Stomach (tissue), 4 donors: ENCODE results near the gene PCDHGA1.

Experiments
- EP300 ChIP-seq: sonication (generic); formaldehyde crosslinking; IDR thresholded peaks from one replicate; pipeline ENCODE4 v1.6.1; 2017; ENCODE audit warnings: antibody characterized with exemption
- POLR2A ChIP-seq, 4 donors: fragments of 450-650 bp; IDR thresholded peaks; one replicate each; pipeline ENCODE4 v1.6.1; 2016; ENCODE audit warnings: antibody characterized with exemption in 4 of 4, control low read depth in 2 of 4, mild to moderate bottlenecking in 1 of 4, moderate library complexity in 1 of 4
- TF ChIP-seq, protein P1 (sequence below), 7 experiments: fragments of 450-650 bp in 4 of 7; fragments of 200-600 bp in 3 of 7; sonication (generic) in 3 of 7; IDR thresholded peaks; one replicate each; pipeline ENCODE4 v1.5.1; 2016 to 2019; ENCODE audit warnings: antibody characterized with exemption in 7 of 7, control low read depth in 2 of 7, mild to moderate bottlenecking in 1 of 7

DNA sequence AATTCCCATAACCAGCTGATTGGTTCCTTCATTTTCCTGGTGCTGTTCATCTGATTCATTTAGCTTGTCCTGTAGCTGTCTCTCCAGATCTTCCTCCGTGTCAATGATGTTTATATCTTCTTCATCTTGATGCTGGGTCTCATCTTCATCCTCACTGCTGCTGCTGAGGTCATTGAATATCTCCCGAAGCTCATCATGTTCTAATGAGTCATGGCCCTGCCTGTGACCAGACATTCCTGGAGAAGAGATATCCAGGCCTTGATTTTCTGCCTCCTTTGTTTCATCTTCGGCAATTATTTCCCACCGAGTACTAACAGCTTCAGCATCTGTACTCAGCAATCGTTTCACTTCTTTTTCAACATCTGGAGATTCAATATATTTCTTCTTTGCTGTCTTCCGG is 11.1 kb upstream of the PCDHGA1 start:
- no peak for TF ChIP-seq EP300
- no peak for TF ChIP-seq POLR2A (IDR thresholded peaks at IDR 0.05)
- TF ChIP-seq, protein P1, sequence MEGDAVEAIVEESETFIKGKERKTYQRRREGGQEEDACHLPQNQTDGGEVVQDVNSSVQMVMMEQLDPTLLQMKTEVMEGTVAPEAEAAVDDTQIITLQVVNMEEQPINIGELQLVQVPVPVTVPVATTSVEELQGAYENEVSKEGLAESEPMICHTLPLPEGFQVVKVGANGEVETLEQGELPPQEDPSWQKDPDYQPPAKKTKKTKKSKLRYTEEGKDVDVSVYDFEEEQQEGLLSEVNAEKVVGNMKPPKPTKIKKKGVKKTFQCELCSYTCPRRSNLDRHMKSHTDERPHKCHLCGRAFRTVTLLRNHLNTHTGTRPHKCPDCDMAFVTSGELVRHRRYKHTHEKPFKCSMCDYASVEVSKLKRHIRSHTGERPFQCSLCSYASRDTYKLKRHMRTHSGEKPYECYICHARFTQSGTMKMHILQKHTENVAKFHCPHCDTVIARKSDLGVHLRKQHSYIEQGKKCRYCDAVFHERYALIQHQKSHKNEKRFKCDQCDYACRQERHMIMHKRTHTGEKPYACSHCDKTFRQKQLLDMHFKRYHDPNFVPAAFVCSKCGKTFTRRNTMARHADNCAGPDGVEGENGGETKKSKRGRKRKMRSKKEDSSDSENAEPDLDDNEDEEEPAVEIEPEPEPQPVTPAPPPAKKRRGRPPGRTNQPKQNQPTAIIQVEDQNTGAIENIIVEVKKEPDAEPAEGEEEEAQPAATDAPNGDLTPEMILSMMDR (IDR thresholded peaks at IDR 0.05) = no peak
